RPMI8226 (cell line): ENCODE data around the gene SLC29A1.

Source experiments
- DNase-seq: peaks from one replicate; pipeline ENCODE4 v3.0.0-alpha.2; 2015

The SLC29A1 gene

DNA sequence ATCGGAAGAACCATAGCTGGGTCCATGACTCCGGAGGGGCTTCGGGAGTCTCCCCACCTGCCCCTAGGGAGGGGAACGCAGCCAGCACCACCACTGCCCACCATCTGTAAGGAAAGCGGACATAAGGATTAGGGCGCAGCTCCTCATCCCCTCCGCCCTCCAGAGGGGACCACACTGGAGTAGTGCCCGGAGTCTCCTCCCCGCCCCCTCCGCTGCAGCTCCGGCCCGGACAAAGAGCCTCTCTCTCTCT, 33.3 kb downstream of the SLC29A1 start:
- DNase-seq: no peak

DNA sequence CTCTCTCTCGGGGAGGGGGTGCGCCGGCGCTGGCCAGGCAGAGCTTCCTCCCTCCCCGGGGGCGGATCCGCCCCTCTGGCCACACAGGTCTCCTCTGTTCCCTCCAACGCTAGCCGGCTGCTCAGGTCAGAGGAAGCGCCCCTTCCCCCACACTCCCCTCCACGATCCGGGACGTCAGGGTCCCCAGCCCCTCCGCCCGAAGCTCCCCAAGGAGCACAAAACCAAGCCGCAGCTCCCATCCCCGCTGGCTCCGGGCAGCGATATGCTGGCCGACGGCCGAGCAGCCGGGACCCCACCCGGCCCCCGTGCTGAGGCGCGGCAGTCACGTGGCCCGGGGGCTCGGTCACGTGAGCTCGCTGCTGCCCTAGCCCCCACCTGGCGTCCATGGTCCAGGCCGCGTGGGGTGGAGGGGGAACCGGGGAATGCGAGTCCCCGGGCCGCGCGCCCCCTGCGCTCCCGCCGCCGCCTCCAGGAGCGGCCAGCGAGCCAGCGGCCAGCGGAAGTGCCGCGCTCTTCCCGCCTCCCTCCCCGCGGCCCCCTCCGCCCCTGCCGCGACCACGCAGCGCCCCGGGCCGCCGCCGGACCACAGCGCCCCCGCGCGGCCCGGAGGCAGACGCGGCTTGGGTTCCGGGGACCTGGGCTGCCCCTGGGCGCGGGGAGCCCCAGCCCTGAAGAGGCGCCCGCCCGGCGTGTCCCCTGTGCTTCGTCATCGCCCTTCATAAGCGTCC, 33.8 kb downstream of the SLC29A1 start, which contains the start of gene SLC35B2:
SLC35B2 (minus strand) TSS at position 504 of the 728 bp plus-strand sequence; CDS start at position 386, 118 bp downstream.
- DNase-seq: peak; percentile 82

DNA sequence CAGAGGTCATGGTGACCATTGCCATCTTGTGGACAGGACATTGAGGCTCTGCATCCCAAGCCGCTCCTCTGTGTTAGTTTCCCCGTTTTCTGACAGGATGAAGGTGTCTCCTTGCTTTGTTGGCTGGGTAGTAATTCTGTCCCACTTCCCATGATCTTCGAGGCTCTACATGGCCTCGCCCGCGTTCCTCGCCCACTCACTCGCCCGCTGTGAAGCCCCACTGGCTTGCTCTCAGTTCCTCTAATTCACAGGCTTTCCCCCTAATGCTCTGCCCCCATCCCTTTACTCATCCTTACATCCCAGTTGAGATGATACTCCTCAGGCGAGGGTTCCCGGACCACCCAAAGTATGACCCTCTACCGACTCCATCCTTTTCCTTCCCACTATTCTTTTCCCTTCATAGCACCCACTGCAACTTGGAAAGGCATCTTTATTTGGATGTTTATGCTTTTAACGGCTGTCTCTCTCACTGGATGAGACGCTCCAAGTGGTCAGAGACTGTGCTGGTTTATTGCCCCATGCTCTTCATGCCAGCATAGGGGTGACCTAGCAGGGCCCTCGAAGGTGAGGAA, 34.4 kb downstream of the SLC29A1 start:
- no peak for DNase-seq

DNA sequence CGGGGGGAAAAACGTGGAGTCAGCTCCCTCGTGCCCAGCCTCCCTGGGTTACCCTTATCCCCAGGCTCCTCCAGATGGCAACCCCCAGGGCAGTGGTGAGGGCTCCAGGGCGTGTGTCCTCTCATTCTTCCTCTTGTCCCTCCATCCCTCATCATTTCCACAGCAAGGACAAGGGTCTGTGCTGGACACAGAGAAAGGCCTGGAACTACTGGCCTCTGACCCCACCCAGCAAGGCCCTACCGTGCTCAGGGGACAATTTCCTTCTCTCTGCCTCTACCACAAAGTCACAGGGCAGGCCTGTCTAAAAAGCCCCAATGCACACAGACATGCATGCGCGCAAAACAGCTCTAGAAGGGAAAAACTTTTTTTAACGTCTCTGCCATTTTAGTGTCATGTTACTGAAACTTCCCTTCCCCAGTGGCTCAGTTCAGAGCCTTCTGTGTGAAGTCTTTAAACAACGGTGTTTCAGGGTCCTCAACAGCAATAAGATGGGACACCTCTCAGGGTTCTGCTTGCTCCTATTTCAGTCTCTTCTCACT, 35.0 kb downstream of the SLC29A1 start:
- DNase-seq: no peak

DNA sequence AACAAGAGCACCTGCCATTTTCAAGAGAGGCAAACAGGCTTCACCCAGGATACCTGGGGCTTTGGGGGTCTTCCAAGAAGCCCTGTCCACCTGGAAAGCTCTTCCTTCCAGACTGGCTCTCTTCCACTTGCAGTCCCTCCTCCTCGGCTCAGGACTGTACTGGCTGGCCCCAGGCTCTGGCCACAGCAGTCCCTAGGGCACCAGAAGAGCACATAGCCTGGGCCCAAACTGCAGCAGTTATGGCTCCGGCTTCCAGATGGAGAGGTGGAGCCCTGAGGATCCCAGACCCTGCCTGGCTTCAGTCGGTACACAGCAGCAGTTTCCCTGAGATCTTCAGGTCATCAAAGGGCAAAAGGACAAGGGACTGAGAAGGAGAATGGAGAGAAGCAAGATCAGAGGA, 35.5 kb downstream of the SLC29A1 start:
- no peak for DNase-seq

DNA sequence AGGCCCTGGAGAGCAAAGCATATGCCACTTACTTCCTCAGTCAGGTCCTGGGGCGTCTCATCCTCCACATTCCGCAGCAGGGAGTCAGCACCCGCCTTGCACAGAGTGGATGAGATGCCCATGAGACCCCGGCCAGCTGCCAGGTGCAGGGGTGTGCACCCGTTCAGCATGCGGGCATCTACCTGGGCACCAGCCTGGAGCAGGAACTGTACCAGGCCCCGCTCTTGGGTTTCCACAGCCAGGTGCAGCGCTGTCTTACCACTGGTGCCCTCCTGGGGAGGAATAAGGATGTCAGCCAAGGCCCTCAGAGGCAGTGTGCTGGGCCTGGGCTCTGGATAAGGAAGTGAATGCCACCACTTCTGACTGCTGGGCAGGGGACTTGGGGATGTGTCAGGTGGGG, 36.6 kb downstream of the SLC29A1 start:
- DNase-seq: no peak

DNA sequence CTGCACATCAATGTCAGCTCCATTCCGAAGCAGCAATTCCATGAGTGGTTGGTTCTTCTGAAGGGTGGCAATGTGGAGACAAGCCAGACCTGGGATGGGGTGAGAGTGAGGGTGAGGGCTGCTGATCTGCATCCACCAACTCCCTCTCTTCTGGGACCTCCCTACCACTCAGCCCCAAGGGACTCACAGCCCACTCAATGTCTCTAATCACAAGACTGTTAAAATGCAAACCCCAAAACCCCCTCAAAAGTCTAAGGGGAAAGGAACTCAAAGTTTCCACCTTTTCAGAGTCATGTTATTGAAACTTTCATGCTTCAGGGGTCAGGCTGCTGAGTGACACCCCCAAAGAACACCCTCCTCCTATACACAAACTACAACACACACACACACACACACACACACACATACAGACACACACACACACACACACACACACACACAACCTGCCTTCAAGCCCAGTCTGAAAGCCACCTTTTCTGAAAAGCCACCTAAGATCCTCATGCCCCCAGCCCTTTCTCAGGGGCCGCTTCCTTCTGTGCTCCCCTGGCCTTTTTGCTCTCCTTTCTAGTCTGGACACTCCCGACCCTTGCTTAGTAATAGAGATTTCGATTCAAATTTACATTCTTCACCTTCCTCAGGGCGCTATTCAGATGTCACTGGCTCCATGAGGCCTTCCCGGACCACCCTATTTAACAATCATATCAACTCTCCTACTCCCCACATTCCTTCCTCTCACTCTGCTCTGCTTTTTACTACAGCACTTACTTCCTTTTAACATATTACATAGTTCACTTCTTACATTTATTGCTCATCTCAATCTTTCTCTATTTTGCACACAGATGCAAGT, 37.3 kb downstream of the SLC29A1 start:
- no peak for DNase-seq

DNA sequence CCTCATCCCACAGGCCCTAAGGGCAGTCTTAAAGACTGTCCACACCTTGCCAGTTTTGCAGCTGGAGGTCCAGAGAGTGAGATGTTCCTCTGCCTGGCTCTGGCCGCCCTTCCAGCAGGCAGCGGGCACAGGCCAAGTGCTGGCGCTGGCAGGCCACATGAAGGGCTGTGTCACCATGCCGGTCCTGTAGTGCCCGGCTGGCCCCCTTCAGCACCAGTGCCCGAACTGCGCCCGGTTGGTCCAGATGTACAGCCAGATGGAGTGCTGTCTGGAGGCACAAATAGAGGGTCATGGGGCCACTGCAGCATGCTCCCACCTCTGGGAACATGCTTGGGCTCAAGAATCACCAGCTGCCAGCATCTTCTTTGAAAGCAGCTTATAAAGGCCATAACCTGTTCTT, 38.2 kb downstream of the SLC29A1 start:
- DNase-seq: no peak

DNA sequence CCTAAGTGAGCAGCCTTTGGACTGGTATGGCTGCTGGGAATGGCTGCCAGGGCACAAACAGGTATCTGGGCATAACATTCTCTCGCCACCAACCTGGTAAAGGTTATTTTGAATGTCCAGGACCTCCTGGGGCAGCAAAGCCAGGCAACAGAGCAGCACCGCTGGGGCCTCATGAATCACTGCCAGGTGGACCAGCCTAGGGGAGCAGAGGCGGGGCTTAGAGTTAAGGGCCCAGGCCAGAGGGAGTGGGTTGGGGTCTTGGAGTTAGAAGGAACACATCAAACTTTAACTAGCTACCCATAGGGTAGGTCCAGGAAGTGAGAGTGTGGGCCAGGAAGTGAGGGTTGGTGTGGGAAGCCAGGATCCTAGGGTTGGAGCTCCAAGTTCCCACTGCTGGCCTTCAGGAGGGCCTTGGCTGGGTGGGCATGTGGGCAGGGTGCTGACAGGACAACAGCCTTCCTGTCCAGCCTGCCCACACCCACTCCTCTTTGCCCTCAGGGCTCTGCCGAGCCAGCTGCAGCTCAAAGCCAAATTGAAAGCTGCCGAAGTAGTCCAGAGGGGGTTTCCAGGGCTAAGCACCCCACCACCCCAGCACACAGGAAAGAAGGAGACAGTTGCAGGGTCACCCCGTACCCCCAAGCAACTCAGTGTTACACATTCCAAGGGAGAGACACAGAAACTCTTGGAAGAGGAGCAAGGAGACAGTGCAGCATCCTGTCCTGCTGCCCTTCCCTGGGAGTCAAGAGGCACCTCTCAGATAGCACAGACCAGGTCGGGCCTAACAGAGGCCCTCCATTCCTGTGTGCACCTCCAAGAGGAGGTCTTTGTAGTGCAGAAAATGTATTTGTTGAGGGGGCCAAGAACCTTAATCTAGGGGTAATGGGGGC, 39.3 kb downstream of the SLC29A1 start:
- DNase-seq: no peak

DNA sequence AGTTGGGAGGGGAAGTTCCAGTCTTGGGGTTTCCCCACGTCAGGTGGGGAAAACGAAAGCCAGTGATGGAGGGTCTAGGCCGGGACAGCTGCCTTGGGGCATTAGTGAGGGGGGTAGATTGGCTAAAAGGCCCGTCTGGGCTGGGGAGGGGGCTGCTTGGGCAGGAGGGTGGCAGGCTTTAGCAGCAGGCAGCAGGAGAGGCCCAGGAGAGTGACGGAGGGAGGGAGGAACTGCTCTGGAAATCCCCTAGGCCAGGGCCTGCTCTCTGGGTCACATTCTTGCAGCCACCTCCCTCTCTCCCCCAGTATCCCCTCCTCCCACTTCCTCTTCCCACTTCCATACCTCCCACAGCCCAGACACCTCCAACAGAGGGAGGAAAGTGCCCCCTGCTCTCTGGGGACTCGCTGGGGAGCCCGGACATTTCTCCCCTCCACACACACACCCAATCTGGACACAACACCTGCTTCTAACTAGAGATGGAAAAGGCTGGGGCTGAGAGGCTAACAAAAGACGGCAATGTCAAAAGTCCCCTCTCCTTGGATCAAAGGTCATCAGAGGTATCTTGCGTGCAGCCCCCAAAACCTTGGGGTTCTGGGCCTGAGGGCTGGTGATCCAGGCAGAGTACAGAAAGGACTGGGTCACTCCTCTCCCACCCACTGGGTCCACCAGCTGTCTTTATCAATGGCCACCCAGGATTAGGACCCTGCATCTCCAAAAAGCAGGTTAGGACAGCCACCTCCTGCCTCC, 40.1 kb downstream of the SLC29A1 start:
- peak; percentile 31 for DNase-seq

DNA sequence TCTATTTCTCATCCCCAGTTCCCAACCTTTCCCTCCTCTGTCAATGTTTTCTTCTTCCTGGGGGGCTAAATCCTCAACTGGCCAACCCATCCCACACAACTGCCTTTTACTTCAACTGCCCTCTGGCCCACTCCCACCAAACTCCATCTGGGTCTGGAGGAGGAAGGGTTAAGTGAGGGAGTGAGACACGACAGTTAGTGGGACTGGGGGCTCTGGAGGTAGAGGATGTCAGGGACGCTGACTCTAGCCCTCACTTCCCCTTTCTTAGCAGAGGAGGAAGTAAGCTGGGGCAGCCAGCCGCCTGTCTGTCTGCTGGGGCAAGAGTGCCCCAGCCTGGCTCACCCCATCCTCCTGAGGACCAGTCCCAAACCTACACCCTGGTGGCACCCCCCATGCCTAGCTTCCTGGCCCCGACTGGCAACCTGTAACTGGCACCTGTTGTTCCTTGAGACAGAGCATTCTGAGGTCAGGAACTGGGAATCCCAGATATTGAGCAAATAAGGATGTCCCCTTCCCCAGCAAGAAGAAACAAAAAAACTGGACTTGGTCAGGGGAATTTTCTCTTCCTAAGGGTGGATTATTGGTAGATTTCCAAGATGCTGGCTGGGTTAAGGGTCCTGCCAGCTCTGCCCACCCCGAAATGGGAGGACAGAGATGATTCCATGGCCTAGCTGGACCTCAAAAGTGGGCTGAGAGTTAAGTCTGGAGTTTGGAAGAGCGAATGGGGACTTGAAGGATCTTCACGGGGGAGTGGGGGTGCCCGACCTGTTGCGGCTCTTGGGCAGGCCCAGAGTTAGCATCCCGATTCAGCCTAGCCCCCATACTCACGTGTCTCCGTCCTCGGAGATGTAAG, 41.0 kb downstream of the SLC29A1 start:
- DNase-seq: peak; percentile 87

DNA sequence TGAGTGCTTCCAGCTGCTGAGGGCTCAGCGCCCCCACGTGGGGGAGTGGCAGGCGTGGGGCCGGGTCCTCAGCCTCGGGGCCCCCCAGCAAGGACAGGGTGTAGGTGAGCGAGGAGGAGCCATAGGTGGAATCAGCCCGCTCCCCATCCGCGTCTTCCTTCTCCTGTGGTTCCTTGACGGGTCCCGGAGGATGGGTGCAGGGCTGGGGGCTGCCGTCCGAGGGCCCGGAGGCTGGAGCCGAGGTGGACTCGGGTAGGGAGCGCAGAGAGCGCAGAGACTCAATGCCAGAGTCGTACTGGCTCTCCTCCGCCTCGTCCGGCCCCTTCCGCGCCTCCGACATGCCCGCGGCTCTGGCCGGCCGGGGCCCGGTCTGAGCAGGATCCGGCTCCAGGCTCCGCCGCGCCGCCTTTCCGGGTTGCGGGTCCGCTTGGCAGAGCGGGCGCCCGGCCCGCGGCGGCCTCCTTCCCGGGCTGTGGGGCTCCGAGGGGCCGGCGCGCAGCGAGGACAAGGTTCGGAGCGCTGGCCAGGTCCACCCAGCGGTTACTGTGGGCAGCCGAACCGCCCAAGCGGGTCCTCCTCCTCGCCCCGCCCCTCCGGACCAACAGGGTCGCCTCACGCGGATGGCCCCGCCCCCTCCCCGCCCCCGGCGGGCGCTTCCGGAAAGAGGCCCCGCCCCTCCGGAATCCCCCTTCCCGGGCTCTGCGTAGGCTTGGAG, 41.8 kb downstream of the SLC29A1 start, which contains the start of gene NFKBIE:
NFKBIE (minus strand) TSS at position 545 of the 715 bp plus-strand sequence; CDS start at position 340, 205 bp downstream.
- peak; percentile 86 for DNase-seq

DNA sequence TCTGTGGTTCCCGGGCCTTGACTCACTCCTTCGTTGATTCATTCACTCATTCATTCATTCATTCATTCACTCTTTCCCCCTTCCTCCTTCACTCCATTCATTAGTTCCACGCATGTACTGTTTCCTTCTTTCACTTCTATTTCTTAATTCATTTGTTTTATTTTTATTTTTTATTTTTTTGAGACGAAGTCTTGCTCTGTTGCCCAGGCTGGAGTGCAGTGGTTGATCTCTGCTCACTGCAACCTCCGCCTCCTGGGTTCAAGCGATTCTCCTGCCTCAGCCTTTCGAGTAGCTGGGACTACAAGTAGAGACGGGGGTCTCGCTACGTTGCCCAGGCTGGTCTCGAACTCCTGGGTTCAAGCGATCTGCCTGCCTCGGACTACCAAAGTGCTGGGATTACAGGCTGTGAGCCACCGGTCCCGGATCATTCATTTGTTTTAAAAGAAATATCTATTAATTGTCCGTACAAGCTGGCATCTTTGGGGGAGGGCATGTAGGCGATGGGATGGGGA, 42.4 kb downstream of the SLC29A1 start:
- no peak for DNase-seq

DNA sequence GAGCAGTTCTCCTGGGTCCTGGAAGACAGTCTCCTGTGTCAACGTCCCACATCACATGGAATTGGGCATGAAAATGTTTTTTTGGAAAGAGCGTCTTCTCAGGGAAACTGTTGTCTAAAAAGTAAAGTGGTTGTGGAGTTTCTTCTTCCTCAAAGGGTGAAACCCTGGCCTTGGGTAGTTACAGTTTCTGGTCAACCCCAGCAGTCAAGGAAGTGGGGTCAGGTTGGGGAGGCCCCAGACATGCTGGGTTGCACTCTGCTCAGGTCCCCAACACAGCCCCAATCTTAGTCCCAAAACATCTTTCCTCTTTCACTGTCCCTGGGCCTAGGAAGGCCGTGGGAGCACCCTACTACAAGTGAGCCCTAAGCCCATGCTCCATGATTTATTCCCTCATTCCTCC, 43.0 kb downstream of the SLC29A1 start:
- DNase-seq: no peak

DNA sequence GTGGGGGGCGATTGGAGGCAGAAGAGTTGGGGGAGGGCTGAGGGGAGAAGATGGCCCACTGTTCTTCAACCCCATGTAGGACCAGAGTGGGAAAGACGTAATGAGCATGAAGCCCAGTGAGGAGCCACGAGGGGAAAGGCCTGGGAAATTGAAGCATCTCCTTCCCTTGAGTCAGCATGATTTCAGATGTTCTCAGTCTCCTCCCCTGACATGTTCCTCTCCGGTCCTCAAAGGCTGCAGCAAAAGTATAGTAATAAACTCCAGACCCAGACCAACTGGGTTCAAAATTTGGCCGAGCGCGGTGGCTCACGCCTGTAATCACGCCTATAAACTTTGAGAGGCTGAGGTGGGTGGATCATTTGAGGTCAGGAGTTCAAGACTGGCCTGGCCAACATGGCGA, 43.9 kb downstream of the SLC29A1 start:
- peak; percentile 27 for DNase-seq

DNA sequence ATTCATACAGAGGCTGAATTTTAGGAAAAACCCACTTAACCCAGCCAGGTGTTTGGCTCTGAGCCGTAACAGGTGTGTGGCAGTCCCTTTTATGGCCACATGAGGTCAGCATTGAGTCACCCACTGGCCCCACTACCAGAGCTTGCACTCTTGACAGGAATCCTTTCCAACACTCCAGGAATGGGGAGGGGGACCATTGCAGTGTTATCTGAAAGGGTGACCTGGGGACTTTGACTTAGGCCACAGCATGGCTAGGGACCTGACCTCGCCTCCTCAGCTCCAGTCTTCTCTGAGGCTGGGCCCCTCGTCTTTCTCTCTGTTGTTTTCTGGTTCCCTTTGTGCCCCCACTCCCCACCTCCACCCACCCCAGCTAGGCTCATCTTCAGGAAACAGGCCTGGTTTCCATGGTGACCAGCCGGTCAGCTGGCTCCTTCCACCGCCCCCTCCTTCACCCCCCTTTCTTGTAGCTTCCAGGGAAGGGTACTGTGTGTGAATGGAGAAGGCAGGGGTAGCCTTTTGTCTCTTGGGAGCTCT, 44.8 kb downstream of the SLC29A1 start:
- peak; percentile 66 for DNase-seq

DNA sequence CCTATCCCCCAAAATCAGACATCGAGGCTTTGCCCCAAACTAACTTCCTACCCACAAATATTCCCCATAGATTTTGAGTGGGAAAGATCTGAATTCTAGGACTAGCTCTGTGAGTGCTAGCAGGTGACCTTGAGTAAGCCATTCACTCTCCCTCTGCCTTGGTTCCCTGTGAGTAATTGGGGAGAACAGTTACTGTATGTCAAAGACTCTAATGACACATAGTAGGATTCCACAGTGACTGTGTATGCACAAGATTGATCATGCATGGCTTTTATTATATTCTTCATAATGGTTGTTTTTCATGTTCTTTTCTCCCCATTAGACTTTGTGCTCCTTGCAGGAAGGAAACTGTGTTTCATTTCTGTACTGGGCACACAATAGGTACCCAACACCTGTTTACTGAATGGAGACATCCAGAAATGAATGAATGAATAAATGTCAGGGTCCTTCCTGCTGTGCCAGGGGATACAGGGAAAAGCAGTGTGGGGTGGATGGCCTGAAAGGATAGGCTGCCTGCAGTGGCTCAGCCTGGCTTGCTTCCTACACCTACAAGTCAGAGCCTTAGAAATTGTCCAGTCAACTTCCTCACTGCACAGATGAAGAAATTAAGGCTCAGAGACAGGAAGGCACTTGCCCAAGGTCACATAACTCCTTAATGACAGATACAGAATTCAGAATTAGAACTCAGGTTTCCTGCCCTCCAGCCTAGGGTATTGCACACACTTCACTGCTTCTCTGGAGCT, 46.0 kb downstream of the SLC29A1 start:
- DNase-seq: no peak

DNA sequence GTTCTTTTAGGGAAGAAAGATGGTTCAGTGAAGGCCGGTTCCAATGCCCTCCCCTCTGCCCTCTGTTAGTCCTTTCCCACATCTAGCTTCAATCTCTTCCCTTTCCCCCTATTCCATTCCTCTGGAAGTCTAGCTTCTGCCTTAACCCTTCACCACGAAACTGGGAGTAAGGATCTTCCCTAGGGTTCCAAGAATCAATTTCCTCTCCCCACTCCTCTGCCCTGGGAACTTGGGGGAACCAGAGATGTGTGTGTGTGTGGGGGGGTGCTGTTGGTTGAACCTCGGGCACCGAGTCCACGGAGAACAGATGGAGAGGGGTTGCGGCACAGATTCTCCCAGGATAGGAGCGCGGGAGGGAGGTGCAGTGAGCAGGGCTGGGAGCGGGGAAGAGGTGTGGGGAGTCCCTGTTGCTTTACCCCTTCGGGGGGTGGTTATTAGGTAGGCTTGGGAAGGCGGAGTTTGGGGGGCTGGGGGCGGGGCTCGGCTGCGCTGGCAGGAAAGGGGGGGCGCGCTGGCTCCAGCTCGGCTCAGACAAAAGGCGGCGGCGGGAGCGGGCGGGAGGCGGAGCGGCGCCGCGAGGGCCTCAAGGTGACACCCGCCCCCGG, 46.6 kb downstream of the SLC29A1 start, which contains the start of gene TMEM151B:
TMEM151B (plus strand) TSS at position 530 of the 605 bp plus-strand sequence. CDS start 293 bp downstream, outside the sequence.
- no peak for DNase-seq
